SK-N-DZ (cell line): ENCODE data around the gene RNF166.
"Not testable (repeated sequence)": the region's sequence is repeated elsewhere in the genome, so short reads cannot be mapped to it uniquely, and the experiment has no call there.

Source experiments
- DNase-seq: peaks from one replicate; pipeline ENCODE4 v3.0.0-alpha.2; 2015; ENCODE audit warnings: low spot score

The RNF166 gene

GRCh38 chr16:88676502-88677242 lies 29.5 kb downstream of the RNF166 start:
- no peak for DNase-seq

GRCh38 chr16:88673716-88674379 lies 32.4 kb downstream of the RNF166 start:
- DNase-seq: no peak

GRCh38 chr16:88672776-88673175 lies 33.4 kb downstream of the RNF166 start:
- no peak for DNase-seq

- DNase-seq: no peak
These were observed 34.4 kb downstream of the RNF166 start for GRCh38 chr16:88671806-88672205.

GRCh38 chr16:88669980-88670379 lies 36.2 kb downstream of the RNF166 start:
- DNase-seq: no peak

GRCh38 chr16:88669493-88669892 lies 36.7 kb downstream of the RNF166 start:
- DNase-seq: not testable (repeated sequence)

GRCh38 chr16:88667461-88667860 lies 38.7 kb downstream of the RNF166 start:
- no peak for DNase-seq

GRCh38 chr16:88665570-88665969 lies 40.6 kb downstream of the RNF166 start:
- DNase-seq: no peak

GRCh38 chr16:88665148-88665547 lies 41.1 kb downstream of the RNF166 start:
- DNase-seq: no peak

- peak; percentile 99 for DNase-seq
These were observed 43.2 kb downstream of the RNF166 start, which contains the start of gene MVD for GRCh38 chr16:88662843-88663606. MVD (minus strand) TSS chr16:88663091; CDS start chr16:88663080, 11 bp downstream.

- no peak for DNase-seq
These were observed 43.9 kb downstream of the RNF166 start for GRCh38 chr16:88662222-88662842.

GRCh38 chr16:88661468-88661867 lies 44.7 kb downstream of the RNF166 start:
- no peak for DNase-seq

GRCh38 chr16:88659160-88659559 lies 47.0 kb downstream of the RNF166 start:
- DNase-seq: no peak

GRCh38 chr16:88658714-88659113 lies 47.5 kb downstream of the RNF166 start:
- DNase-seq: no peak

- no peak for DNase-seq
These were observed 48.8 kb downstream of the RNF166 start for GRCh38 chr16:88657371-88657770.

GRCh38 chr16:88656291-88656980 lies 49.8 kb downstream of the RNF166 start:
- DNase-seq: no peak

GRCh38 chr16:88655733-88656281 lies 50.4 kb downstream of the RNF166 start:
- no peak for DNase-seq

- DNase-seq: no peak
These were observed 51.0 kb downstream of the RNF166 start for GRCh38 chr16:88655053-88655732.

GRCh38 chr16:88654363-88655052 lies 51.7 kb downstream of the RNF166 start:
- DNase-seq: no peak
